BJ (cell line): ENCODE data around the gene UBLCP1. TPM values are rescaled to one million over a fixed set of nuclear protein-coding genes. Genes with fewer than 3 reads are reported as not detected.
"Not testable (repeated sequence)": the region's sequence is repeated elsewhere in the genome, so short reads cannot be mapped to it uniquely, and the experiment has no call there.

Experiments used
- CTCF ChIA-PET: fragments of 350-600 bp; formaldehyde crosslinking; extraction: SDS; loops from one replicate; lab custom pipeline; 2021; ENCODE audit warnings: antibody characterized with exemption, inconsistent platforms; lab: Yijun Ruan, JAX
- POLR2A ChIA-PET: fragments of 300-600 bp; sonication (Branson Sonifier 250); formaldehyde crosslinking; extraction: SDS; loops from one replicate; lab custom pipeline; 2021; ENCODE audit warnings: antibody characterized with exemption; lab: Charles Lee
- DNase-seq: peaks from one replicate; pipeline ENCODE4 v3.0.0-alpha.2; 2011; ENCODE audit warnings: low read depth
- H3K27me3 ChIP-seq: 2 replicates; pipeline ENCODE4 v1.6.0; 2011; ENCODE audit warnings: low read length; ENCODE audit not compliant: control insufficient read depth, insufficient read depth
- H3K36me3 ChIP-seq: 2 replicates; pipeline ENCODE4 v1.5.1; 2011; ENCODE audit warnings: low read length; ENCODE audit not compliant: control insufficient read depth, insufficient read depth
- H3K4me3 ChIP-seq: 2 replicates; pipeline ENCODE4 v1.5.1; 2011; ENCODE audit warnings: low read depth, mild to moderate bottlenecking, control low read depth, low read length
- CTCF ChIP-seq: IDR thresholded peaks from 2 replicates; pipeline ENCODE4 v1.5.1; 2011; ENCODE audit warnings: low read depth, mild to moderate bottlenecking, control low read depth, inconsistent platforms, low read length, moderate library complexity; ENCODE audit not compliant: insufficient read depth
- polyA plus RNA-seq: library from polyadenylated mRNA; depleted of rRNA; stranded (reverse); fragments of >200 nt; gene quantifications from 2 replicates; pipeline ENCODE4 v1.2.3, GENCODE V29; 2011

The UBLCP1 gene
- polyA plus RNA-seq, 1 experiment = 8.8 TPM

- CTCF ChIA-PET = interaction anchor here (0.5 to 2.4 kb wide), 7 partner anchors 12 to 117 kb away, joined by 3 to 8 read pairs (median 4); no protein-coding TSS in a partner anchor
Measured at GRCh38 chr5:159273923-159274322, 10.8 kb downstream of the UBLCP1 start.

GRCh38 chr5:159274676-159275075 lies 11.6 kb downstream of the UBLCP1 start:
- Histone ChIP-seq H3K27me3 (no peaks in the 10 kb centered on the region), H3K4me3 (no peak overlapping the region), H3K36me3 (peaks cover 3% of the 10 kb centered on the region; the same call in 1 of the 2 replicates)
- DNase-seq = no peak
- POLR2A ChIA-PET = interaction anchor here (1.1 kb wide), 1 partner anchor 12 kb away, joined by 4 read pairs; no protein-coding TSS in a partner anchor
- CTCF ChIA-PET = interaction anchor here (0.6 to 2.4 kb wide), 3 partner anchors 20 to 118 kb away, joined by 3 to 8 read pairs (median 3); no protein-coding TSS in a partner anchor
- no peak for TF ChIP-seq CTCF

More at GRCh38 chr5:159273923-159274322, 10.8 kb downstream of the UBLCP1 start:
- DNase-seq = no peak
- POLR2A ChIA-PET = interaction anchor here (1.1 kb wide), 1 partner anchor 13 kb away, joined by 4 read pairs; no protein-coding TSS in a partner anchor
- H3K27me3 ChIP-seq = no peaks in the 10 kb centered on the region
- H3K36me3 ChIP-seq = peaks cover 3% of the 10 kb centered on the region; the same call in 1 of the 2 replicates
- TF ChIP-seq CTCF = no peak
- no peak overlapping the region for H3K4me3 ChIP-seq

- no peak for DNase-seq
- no peaks in the 10 kb centered on the region for H3K27me3 ChIP-seq
- TF ChIP-seq CTCF = peak; percentile 55
- POLR2A ChIA-PET = interaction anchor here (0.6 kb wide), 1 partner anchor 13 kb away, joined by 4 read pairs; no protein-coding TSS in a partner anchor
- no peak overlapping the region for H3K4me3 ChIP-seq
- CTCF ChIA-PET = interaction anchor here (0.7 to 5.2 kb wide), 13 partner anchors 20 to 733 kb away, joined by 3 to 34 read pairs (median 4); partner anchors contain the start of gene IL12B
- no peaks in the 10 kb centered on the region for H3K36me3 ChIP-seq
Measured at GRCh38 chr5:159286420-159287035, 23.4 kb downstream of the UBLCP1 start.

GRCh38 chr5:159290741-159291140 lies 27.7 kb downstream of the UBLCP1 start:
- Histone ChIP-seq H3K4me3 (no peak overlapping the region), H3K36me3 (no peaks in the 10 kb centered on the region), H3K27me3 (no peaks in the 10 kb centered on the region)
- no peak for DNase-seq
- ChIA-PET POLR2A (no interaction called here), CTCF (interaction anchor here (1.1 to 5.2 kb wide), 3 partner anchors 25 to 190 kb away, joined by 3 to 34 read pairs (median 24); no protein-coding TSS in a partner anchor)
- TF ChIP-seq CTCF = no peak

GRCh38 chr5:159294921-159295320 lies 31.8 kb downstream of the UBLCP1 start:
- H3K4me3 ChIP-seq = no peak overlapping the region
- ChIA-PET POLR2A (no interaction called here), CTCF (interaction anchor here (0.6 kb wide), 2 partner anchors 20 to 214 kb away, joined by 3 read pairs; no protein-coding TSS in a partner anchor)
- no peak for TF ChIP-seq CTCF
- H3K36me3 ChIP-seq = no peaks in the 10 kb centered on the region
- H3K27me3 ChIP-seq = no peaks in the 10 kb centered on the region; the same call in 1 of the 2 replicates
- no peak for DNase-seq

- H3K4me3 ChIP-seq, POLR2A ChIA-PET, DNase-seq, H3K36me3 ChIP-seq, H3K27me3 ChIP-seq: not testable (repeated sequence)
- CTCF ChIA-PET = interaction anchor here (1.3 kb wide), 1 partner anchor 18 kb away, joined by 3 read pairs; no protein-coding TSS in a partner anchor
Measured at GRCh38 chr5:159297300-159297699, 34.2 kb downstream of the UBLCP1 start.
